Measurements from ENCODE around the gene GPS2.

GRCh38 chr17:7290685-7291084 is 24.5 kb downstream of the GPS2 start:
- TF ChIP-seq POLR2AphosphoS5 (IDR thresholded peaks at IDR 0.05) (no peak), POLR2A (IDR thresholded peaks at IDR 0.05) (no peak)
- TF ChIP-seq, protein P1, sequence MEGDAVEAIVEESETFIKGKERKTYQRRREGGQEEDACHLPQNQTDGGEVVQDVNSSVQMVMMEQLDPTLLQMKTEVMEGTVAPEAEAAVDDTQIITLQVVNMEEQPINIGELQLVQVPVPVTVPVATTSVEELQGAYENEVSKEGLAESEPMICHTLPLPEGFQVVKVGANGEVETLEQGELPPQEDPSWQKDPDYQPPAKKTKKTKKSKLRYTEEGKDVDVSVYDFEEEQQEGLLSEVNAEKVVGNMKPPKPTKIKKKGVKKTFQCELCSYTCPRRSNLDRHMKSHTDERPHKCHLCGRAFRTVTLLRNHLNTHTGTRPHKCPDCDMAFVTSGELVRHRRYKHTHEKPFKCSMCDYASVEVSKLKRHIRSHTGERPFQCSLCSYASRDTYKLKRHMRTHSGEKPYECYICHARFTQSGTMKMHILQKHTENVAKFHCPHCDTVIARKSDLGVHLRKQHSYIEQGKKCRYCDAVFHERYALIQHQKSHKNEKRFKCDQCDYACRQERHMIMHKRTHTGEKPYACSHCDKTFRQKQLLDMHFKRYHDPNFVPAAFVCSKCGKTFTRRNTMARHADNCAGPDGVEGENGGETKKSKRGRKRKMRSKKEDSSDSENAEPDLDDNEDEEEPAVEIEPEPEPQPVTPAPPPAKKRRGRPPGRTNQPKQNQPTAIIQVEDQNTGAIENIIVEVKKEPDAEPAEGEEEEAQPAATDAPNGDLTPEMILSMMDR (IDR thresholded peaks at IDR 0.05) = no peak
